H1 (cell line): Measurements from ENCODE around the gene GPHA2. TPM values are rescaled to one million over a fixed set of nuclear protein-coding genes. Genes with fewer than 3 reads are reported as not detected.

ENCODE experiments used
- CTCF ChIA-PET: fragments of 300-600 bp; sonication (Branson Sonifier 250); formaldehyde crosslinking; loops from one replicate; lab custom pipeline; 2021; ENCODE audit not compliant: partially characterized antibody; lab: Charles Lee
- POLR2A ChIA-PET: fragments of 300-600 bp; sonication (Branson Sonifier 250); formaldehyde crosslinking; loops from one replicate; lab custom pipeline; 2021; ENCODE audit warnings: inconsistent platforms; ENCODE audit not compliant: partially characterized antibody; lab: Charles Lee
- DNase-seq, 2 experiments: peaks; one replicate each; pipeline versions ENCODE4 v3.0.0 to v3.0.0-alpha.2; 2010 to 2022; ENCODE audit warnings: low spot score in 2 of 2, low read depth in 1 of 2, mixed read lengths in 1 of 2
- FAIRE-seq: peaks from 2 replicates; lab custom pipeline; 2011; peaks lifted over from hg19 to GRCh38; lab: Jason Lieb, UNC
- H2AFZ ChIP-seq: 2 replicates; pipeline ENCODE4 v1.8.1; 2012; ENCODE audit warnings: low read length, inconsistent platforms
- H2AK5ac ChIP-seq: 2 replicates; pipeline ENCODE4 v1.6.1; 2013; ENCODE audit warnings: low read depth, low read length
- H2BK120ac ChIP-seq: replicated peaks from 2 replicates; pipeline ENCODE3; 2013; ENCODE audit warnings: low read depth, low read length, inconsistent platforms
- H2BK12ac ChIP-seq: 2 replicates; pipeline ENCODE4 v1.6.1; 2013; ENCODE audit warnings: low read depth, low read length
- H2BK15ac ChIP-seq: 2 replicates; pipeline ENCODE4 v1.6.1; 2013; ENCODE audit warnings: low read length
- H2BK20ac ChIP-seq: 2 replicates; pipeline ENCODE4 v1.6.1; 2013; ENCODE audit warnings: low read length
- H2BK5ac ChIP-seq: 2 replicates; pipeline ENCODE4 v1.6.1; 2013; ENCODE audit warnings: low read depth, low read length
- H3K14ac ChIP-seq: 2 replicates; pipeline ENCODE4 v1.6.1; 2013; ENCODE audit warnings: inconsistent platforms; ENCODE audit not compliant: insufficient read length
- H3K18ac ChIP-seq: 2 replicates; pipeline ENCODE4 v1.6.1; 2013; ENCODE audit warnings: low read length; ENCODE audit errors: extremely low read depth
- H3K23ac ChIP-seq: 2 replicates; pipeline ENCODE4 v1.6.1; 2013; ENCODE audit warnings: inconsistent platforms; ENCODE audit not compliant: insufficient read length
- H3K23me2 ChIP-seq: 2 replicates; pipeline ENCODE4 v1.6.1; 2013; ENCODE audit warnings: low read depth, low read length
- H3K27ac ChIP-seq: 2 replicates; pipeline ENCODE4 v1.6.1; 2011; ENCODE audit warnings: low read depth, low read length, inconsistent platforms
- H3K27me3 ChIP-seq, 4 experiments: replicated peaks in 1 of 4; 1 replicate in 1 of 4; 2 replicates in 3 of 4; pipeline versions ENCODE4 v1.6.1 to v1.8.1; 2011 to 2013; ENCODE audit warnings: low read length in 3 of 4, mild to moderate bottlenecking in 3 of 4, inconsistent platforms in 2 of 4, mixed read lengths in 2 of 4, moderate library complexity in 1 of 4; ENCODE audit not compliant: control insufficient read depth in 3 of 4, insufficient read depth in 3 of 4; ENCODE audit errors: extremely low read depth in 1 of 4
- H3K36me3 ChIP-seq, 4 experiments: 2 replicates each; pipeline versions ENCODE4 v1.6.1 to v1.8.1; 2011 to 2013; ENCODE audit warnings: mild to moderate bottlenecking in 4 of 4, low read length in 3 of 4, moderate library complexity in 2 of 4, control low read depth in 1 of 4, inconsistent platforms in 1 of 4; ENCODE audit not compliant: insufficient read depth in 4 of 4, control insufficient read depth in 2 of 4
- H3K4ac ChIP-seq: replicated peaks from 2 replicates; pipeline ENCODE3; 2013; ENCODE audit warnings: low read length, low read depth, mixed read lengths, inconsistent platforms; ENCODE audit not compliant: insufficient read length
- H3K4me1 ChIP-seq, 4 experiments: replicated peaks in 1 of 4; 1 replicate in 1 of 4; 2 replicates in 3 of 4; pipeline versions ENCODE4 v1.6.1 to v1.8.1; 2011 to 2013; ENCODE audit warnings: low read length in 3 of 4, inconsistent platforms in 2 of 4, mixed read lengths in 1 of 4; ENCODE audit not compliant: insufficient read depth in 4 of 4, control insufficient read depth in 3 of 4
- H3K4me2 ChIP-seq, 2 experiments: 2 replicates each; pipeline versions ENCODE4 v1.6.1 to v1.8.1; 2011 to 2013; ENCODE audit warnings: low read depth in 2 of 2, low read length in 2 of 2, control low read depth in 1 of 2, inconsistent platforms in 1 of 2, mild to moderate bottlenecking in 1 of 2; ENCODE audit not compliant: insufficient read depth in 1 of 2
- H3K4me3 ChIP-seq, 4 experiments: fragments of 200-600, 300-600 bp in 1 of 4; sonication (generic), shearing (Covaris generic), sonication (Bioruptor Twin) in 1 of 4; 2 replicates each; pipeline versions ENCODE4 v1.5.1 to v1.8.1; 2011 to 2016; ENCODE audit warnings: low read length in 4 of 4, low read depth in 3 of 4, control low read depth in 2 of 4, inconsistent platforms in 2 of 4, mild to moderate bottlenecking in 2 of 4, mixed read lengths in 1 of 4, moderate library complexity in 1 of 4; ENCODE audit not compliant: insufficient read depth in 2 of 4; ENCODE audit errors: extremely low read depth in 1 of 4
- H3K56ac ChIP-seq: replicated peaks from 2 replicates; pipeline ENCODE3; 2013; ENCODE audit warnings: low read depth, mild to moderate bottlenecking, mixed read lengths, low read length, inconsistent platforms; ENCODE audit not compliant: insufficient read length
- H3K79me1 ChIP-seq: 2 replicates; pipeline ENCODE4 v1.6.1; 2013; ENCODE audit warnings: low read depth, low read length, control low read depth
- H3K79me2 ChIP-seq, 2 experiments: 2 replicates each; pipeline versions ENCODE4 v1.6.1 to v1.8.1; 2012 to 2013; ENCODE audit warnings: low read length in 2 of 2, mild to moderate bottlenecking in 2 of 2, inconsistent platforms in 1 of 2; ENCODE audit not compliant: insufficient read depth in 2 of 2, control insufficient read depth in 1 of 2
- H3K9ac ChIP-seq, 4 experiments: replicated peaks in 1 of 4; 1 replicate in 1 of 4; 2 replicates in 3 of 4; pipeline versions ENCODE4 v1.6.1 to v1.8.1; 2011 to 2013; ENCODE audit warnings: low read depth in 3 of 4, low read length in 3 of 4, control low read depth in 2 of 4, mild to moderate bottlenecking in 2 of 4, moderate library complexity in 2 of 4, inconsistent platforms in 1 of 4; ENCODE audit errors: extremely low read depth in 1 of 4
- H3K9me3 ChIP-seq, 2 experiments: 2 replicates each; pipeline versions ENCODE4 v1.6.1 to v1.8.1; 2012 to 2013; ENCODE audit warnings: mild to moderate bottlenecking in 2 of 2, moderate library complexity in 2 of 2, control low read depth in 1 of 2, inconsistent platforms in 1 of 2, low read depth in 1 of 2, low read length in 1 of 2, mixed read lengths in 1 of 2; ENCODE audit not compliant: insufficient read depth in 2 of 2
- H4K20me1 ChIP-seq, 2 experiments: replicated peaks in 1 of 2; 2 replicates each; pipeline versions ENCODE3 to v1.8.1; 2011 to 2013; ENCODE audit warnings: inconsistent platforms in 2 of 2, low read length in 2 of 2, mild to moderate bottlenecking in 1 of 2; ENCODE audit not compliant: insufficient read depth in 2 of 2, control insufficient read depth in 1 of 2
- H4K5ac ChIP-seq: 2 replicates; pipeline ENCODE4 v1.6.1; 2013; ENCODE audit warnings: low read length, low read depth, mixed read lengths, inconsistent platforms; ENCODE audit not compliant: insufficient read length
- H4K8ac ChIP-seq: 2 replicates; pipeline ENCODE4 v1.8.0; 2013; ENCODE audit warnings: mild to moderate bottlenecking, moderate library complexity, low read length, inconsistent platforms; ENCODE audit not compliant: insufficient read depth; ENCODE audit errors: extremely low read depth
- H4K91ac ChIP-seq: replicated peaks from 2 replicates; pipeline ENCODE3; 2013; ENCODE audit warnings: low read length, mixed read lengths, inconsistent platforms; ENCODE audit not compliant: insufficient read length
- ASH2L ChIP-seq: fragments of 200-600, 300-600 bp; sonication (generic); IDR thresholded peaks from one replicate; pipeline ENCODE4 v1.7.1; 2017; ENCODE audit warnings: low read length
- BACH1 ChIP-seq: IDR thresholded peaks from 2 replicates; pipeline ENCODE4 v1.6.1; 2012; ENCODE audit warnings: low read length, improper control_type of control experiment
- CHD2 ChIP-seq: IDR thresholded peaks from 2 replicates; pipeline ENCODE4 v1.6.1; 2012; ENCODE audit warnings: low read length, improper control_type of control experiment
- CREB1 ChIP-seq: IDR thresholded peaks from 2 replicates; pipeline ENCODE4 v1.6.1; 2012; ENCODE audit warnings: inconsistent platforms
- EZH2 ChIP-seq: fragments of 200-600 bp; sonication (generic); IDR thresholded peaks from 2 replicates; pipeline ENCODE4 v1.7.1; 2012; ENCODE audit warnings: low read depth, mild to moderate bottlenecking, moderate library complexity, low read length, inconsistent platforms; ENCODE audit not compliant: severe bottlenecking
- KDM5A ChIP-seq: fragments of 200-600 bp; IDR thresholded peaks from 2 replicates; pipeline ENCODE4 v1.7.1; 2012; ENCODE audit warnings: mild to moderate bottlenecking, low read length, inconsistent platforms, mixed read lengths
- RBBP5 ChIP-seq: IDR thresholded peaks from 2 replicates; pipeline ENCODE4 v1.7.1; 2012; ENCODE audit warnings: low read depth, mild to moderate bottlenecking, inconsistent platforms, low read length, moderate library complexity, borderline replicate concordance
- SIN3A ChIP-seq, 2 experiments: IDR thresholded peaks in 1 of 2; conservative IDR thresholded peaks in 1 of 2; 2 replicates each; pipeline ENCODE4 v1.6.1; 2011 to 2012; ENCODE audit warnings: low read length in 2 of 2, improper control_type of control experiment in 1 of 2, low read depth in 1 of 2, mild to moderate bottlenecking in 1 of 2
- SIX5 ChIP-seq: IDR thresholded peaks from 2 replicates; pipeline ENCODE4 v1.6.1; 2011; ENCODE audit warnings: mild to moderate bottlenecking, low read depth, low read length
- SP1 ChIP-seq: IDR thresholded peaks from 2 replicates; pipeline ENCODE4 v1.6.1; 2011; ENCODE audit warnings: low read depth, low read length
- SRF ChIP-seq: IDR thresholded peaks from 2 replicates; pipeline ENCODE4 v1.6.1; 2011; ENCODE audit warnings: mild to moderate bottlenecking, low read depth, low read length, moderate library complexity
- TAF1 ChIP-seq: IDR thresholded peaks from 2 replicates; pipeline ENCODE4 v1.6.1; 2011; ENCODE audit warnings: mild to moderate bottlenecking, low read depth, low read length
- TAF7 ChIP-seq: optimal IDR thresholded peaks from 2 replicates; pipeline ENCODE3; 2011; ENCODE audit warnings: low read depth, mild to moderate bottlenecking, inconsistent platforms, low read length, moderate library complexity, borderline replicate concordance
- TBP ChIP-seq: IDR thresholded peaks from 2 replicates; pipeline ENCODE4 v1.6.1; 2011; ENCODE audit warnings: low read depth, low read length, improper control_type of control experiment
- WGBS, 2 experiments: shearing (Covaris generic) in 1 of 2; methylation state at CpG; one replicate each; pipeline versions ENCODE4 v1.1.6 to v1.1.7; 2013 to 2015; ENCODE audit warnings: low lambda C conversion rate in 2 of 2, mixed read lengths in 2 of 2, inconsistent platforms in 1 of 2, low coverage in 1 of 2, missing lambda C conversion rate in 1 of 2; ENCODE audit not compliant: insufficient replicate concordance in 2 of 2, insufficient coverage in 1 of 2, insufficient read length in 1 of 2; ENCODE audit errors: extremely low coverage in 1 of 2, missing lambda C conversion rate in 1 of 2; 5-methylcytosine and 5-hydroxymethylcytosine counted together
- polyA plus RNA-seq, 7 experiments: library from polyadenylated mRNA; depleted of rRNA in 3 of 7; stranded (reverse) in 5 of 7; unstranded in 2 of 7; fragments of >200 nt in 5 of 7; fragments of 200-250 nt in 2 of 7; gene quantifications; 1 replicate in 5 of 7; 2 replicates in 1 of 7; 4 replicates in 1 of 7; pipeline versions ENCODE4 v1.2.1 to v1.2.3, GENCODE V29; 2011 to 2013; ENCODE audit warnings: missing spikeins in 2 of 7, mixed read lengths in 2 of 7
- total RNA-seq: library from RNA; stranded (reverse); fragmentation: NEBNext Ultra II Directional; extraction: Animal tissue kit (Norgen Biotek cat#: 25700); gene quantifications from 2 replicates; pipeline ENCODE4 v1.2.1, GENCODE V29; 2021
- TF ChIP-seq, protein P1 (sequence below): IDR thresholded peaks from 2 replicates; pipeline ENCODE4 v1.6.1; 2011; ENCODE audit warnings: low read depth, mild to moderate bottlenecking, low read length; ENCODE audit not compliant: insufficient read depth

The GPHA2 gene
- total and polyA plus RNA-seq, 2 of the 8 experiments (the other 6 are each of a cell fraction or from before 2014, with no cell fraction given), result 0.97 to 4.4 TPM

DNA sequence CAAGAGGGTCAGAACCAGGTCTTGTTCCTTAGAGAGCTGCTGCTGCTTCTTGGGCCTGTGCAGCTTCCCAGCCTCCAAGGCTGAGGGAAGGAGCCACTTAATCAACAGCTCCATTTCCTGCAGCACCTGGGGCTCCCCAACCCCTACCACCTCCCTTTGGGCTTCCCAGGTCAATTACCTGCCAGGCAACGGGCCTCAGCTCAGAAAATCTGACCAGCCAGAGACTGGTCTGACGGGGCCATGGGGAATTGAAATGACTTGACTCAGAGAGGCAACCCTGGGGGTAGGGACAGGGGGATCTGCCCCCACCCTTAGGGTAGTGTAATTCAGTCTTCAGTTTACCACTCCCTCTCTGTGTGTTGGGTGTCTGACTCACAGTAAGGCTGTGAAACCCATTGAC, 41.0 kb upstream of the GPHA2 start:
- Histone ChIP-seq H3K36me3 (no peaks in the 10 kb centered on the region), H4K8ac (no peak overlapping the region), H3K27ac (no peak overlapping the region), H2BK12ac (no peak overlapping the region), H4K91ac (no peak overlapping the region), H3K79me1 (no peaks in the 10 kb centered on the region), H3K4ac (no peak overlapping the region), H2BK15ac (no peak overlapping the region), H2BK20ac (no peak overlapping the region), H3K27me3 (peaks cover 0 to 9% (median 2%) of the 10 kb centered on the region in 4 experiments; a peak in 4 of 7 replicates), H3K9me3 (peaks cover 0 to under 1% of the 10 kb centered on the region in 2 experiments; a peak in 1 of 4 replicates), H3K4me2 (no peak overlapping the region), H2AK5ac (no peak overlapping the region), H3K14ac (no peak overlapping the region), H3K23ac (no peak overlapping the region), H3K56ac (no peak overlapping the region), H3K9ac (no peak overlapping the region), H2AFZ (no peak overlapping the region), H2BK5ac (no peak overlapping the region), H3K79me2 (no peaks in the 10 kb centered on the region), H4K20me1 (no peaks in the 10 kb centered on the region), H3K23me2 (no peaks in the 10 kb centered on the region), H4K5ac (no peak overlapping the region), H2BK120ac (no peak overlapping the region), H3K4me1 (no peaks in the 10 kb centered on the region), H3K4me3 (no peak overlapping the region), H3K18ac (no peak overlapping the region)
- 95% methylated on average over 2 of the region's 2 CpGs; no CpG with 5 or more reads in 1 of the 2 experiments for WGBS, 2 experiments
- DNase-seq (no peak), FAIRE-seq (no peak)
- CTCF ChIA-PET, result interaction anchor here (0.6 to 1.2 kb wide), 5 partner anchors 12 to 137 kb away, joined by 3 to 4 read pairs (median 3); no protein-coding TSS in a partner anchor
- POLR2A ChIA-PET, result interaction anchor here (0.7 kb wide), 1 partner anchor 49 kb away, joined by 3 read pairs; no protein-coding TSS in a partner anchor
- no peak for TF ChIP-seq SP1
- no peak for TF ChIP-seq BACH1
- no peak for TF ChIP-seq SIX5
- no peak for TF ChIP-seq RBBP5
- no peak for TF ChIP-seq TAF1
- no peak for TF ChIP-seq SIN3A (conservative IDR thresholded peaks at IDR 0.05 in 1 of 2, IDR thresholded peaks at IDR 0.05 in 1 of 2; ENCODE audit: low read depth in 1 of 2, low read length in 2 of 2)
- TF ChIP-seq, protein P1, sequence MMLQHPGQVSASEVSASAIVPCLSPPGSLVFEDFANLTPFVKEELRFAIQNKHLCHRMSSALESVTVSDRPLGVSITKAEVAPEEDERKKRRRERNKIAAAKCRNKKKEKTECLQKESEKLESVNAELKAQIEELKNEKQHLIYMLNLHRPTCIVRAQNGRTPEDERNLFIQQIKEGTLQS, result no peak
- TF ChIP-seq CHD2, result no peak
- no peak for TF ChIP-seq KDM5A
- TF ChIP-seq CREB1, result no peak
- TF ChIP-seq TAF7, result no peak
- no peak for TF ChIP-seq SRF
- no peak for TF ChIP-seq EZH2
- no peak for TF ChIP-seq TBP
- TF ChIP-seq ASH2L, result no peak
